ENCODE data around the gene OTULINL.

Gene OTULINL

GRCh38 chr5:14577079-14577725 lies 4.4 kb upstream of the OTULINL start:
- DNase-seq = no peak

DNA sequence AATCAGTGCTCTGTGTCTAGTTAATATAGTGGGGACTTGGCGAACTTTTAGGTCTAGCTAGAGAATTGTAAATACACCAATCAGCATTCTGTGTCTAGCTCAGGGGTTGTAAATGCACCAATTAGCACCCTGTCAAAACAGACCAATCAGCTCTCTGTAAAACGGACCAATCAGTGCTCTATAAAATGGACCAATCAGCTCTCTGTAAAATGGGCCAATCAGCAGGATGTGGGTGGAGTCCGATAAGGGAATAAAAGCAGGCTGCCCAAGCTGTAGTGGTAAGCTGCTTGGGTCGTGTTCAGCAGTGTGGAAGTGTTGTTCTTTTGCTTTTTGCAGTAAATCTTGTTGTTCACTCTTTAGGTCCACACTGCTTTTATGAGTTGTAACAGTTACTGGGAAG lies 3.6 kb upstream of the OTULINL start:
- DNase-seq = no peak

DNA sequence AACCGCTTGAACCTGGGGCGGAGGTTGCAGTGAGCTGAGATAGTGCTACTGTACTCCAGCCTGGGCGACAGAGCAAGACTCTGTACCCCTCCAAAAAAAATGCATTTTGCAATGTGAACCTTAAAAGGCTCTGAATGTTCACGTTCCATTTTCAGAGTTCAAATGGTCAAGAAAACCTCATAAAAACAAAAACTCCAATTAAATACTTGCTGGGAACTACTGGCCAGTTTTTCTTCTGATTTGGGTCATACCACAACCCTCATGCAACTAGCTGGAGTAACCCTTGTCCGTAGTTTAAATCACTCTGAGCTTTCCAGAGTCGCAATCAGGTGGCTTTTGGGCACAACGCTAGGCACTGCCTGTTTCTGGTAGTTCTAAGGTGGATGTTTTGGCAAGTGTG lies 2.3 kb upstream of the OTULINL start:
- DNase-seq = no peak

GRCh38 chr5:14579731-14580397 lies 1.7 kb upstream of the OTULINL start:
- DNase-seq = no peak

- DNase-seq = no peak
These were observed 1.1 kb upstream of the OTULINL start for GRCh38 chr5:14580398-14581034.

- peak; percentile 85 to 89 for DNase-seq
These were observed 552 bp downstream of the OTULINL start for GRCh38 chr5:14581891-14582796.

- no peak for DNase-seq
These were observed 1.2 kb downstream of the OTULINL start for GRCh38 chr5:14582797-14583137.

GRCh38 chr5:14584848-14585247 lies 3.3 kb downstream of the OTULINL start:
- DNase-seq = no peak

DNA sequence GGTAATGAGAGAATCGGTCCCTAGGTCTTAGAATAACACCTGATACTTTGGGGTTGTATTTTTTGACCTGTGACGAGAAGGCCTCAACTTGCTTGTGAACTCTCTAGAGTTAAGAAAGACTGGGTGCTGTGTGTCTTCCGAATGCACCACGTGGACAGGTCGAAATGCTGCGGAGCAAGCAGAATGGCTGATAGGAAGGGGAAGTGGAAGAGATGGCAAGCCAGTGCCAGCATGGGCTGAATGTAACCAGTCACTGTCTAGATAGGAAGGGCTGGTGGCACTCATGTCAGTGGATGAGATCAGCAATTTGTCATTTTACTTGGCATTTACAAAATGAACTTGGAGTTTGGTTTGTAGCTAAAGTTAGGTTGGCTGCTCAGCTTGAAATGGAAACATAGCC lies 5.6 kb downstream of the OTULINL start:
- DNase-seq = peak in 1 of 2 donors; percentile 45

GRCh38 chr5:14588145-14588544 lies 6.6 kb downstream of the OTULINL start:
- DNase-seq = no peak

- no peak for DNase-seq
These were observed 7.4 kb downstream of the OTULINL start for GRCh38 chr5:14588758-14589543.

DNA sequence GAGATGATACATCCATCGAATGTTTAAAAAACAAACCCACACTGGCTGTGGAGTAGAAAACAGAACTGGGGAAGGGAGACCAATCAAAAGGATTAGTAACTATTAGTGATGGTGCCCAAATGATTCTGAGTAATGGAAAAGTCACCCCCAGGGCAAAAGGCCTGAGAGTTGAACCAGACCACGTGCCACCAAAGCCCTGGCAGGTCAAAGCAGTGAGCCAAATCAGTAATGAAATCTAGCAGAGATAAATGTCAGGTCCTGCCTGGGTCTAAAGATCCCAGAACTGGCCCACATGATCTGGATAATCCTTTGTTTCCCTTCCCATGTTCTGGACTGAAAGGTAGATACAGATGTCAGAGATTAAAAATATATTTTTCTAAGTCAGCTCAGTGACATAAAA lies 9.4 kb downstream of the OTULINL start:
- no peak for DNase-seq

GRCh38 chr5:14591548-14591947 lies 10.0 kb downstream of the OTULINL start:
- no peak for DNase-seq

GRCh38 chr5:14593326-14594021 lies 11.9 kb downstream of the OTULINL start:
- peak in 1 of 2 donors; percentile 59 for DNase-seq

- peak in 1 of 2 donors; percentile 36 for DNase-seq
These were observed 12.9 kb downstream of the OTULINL start for GRCh38 chr5:14594378-14595074.

DNA sequence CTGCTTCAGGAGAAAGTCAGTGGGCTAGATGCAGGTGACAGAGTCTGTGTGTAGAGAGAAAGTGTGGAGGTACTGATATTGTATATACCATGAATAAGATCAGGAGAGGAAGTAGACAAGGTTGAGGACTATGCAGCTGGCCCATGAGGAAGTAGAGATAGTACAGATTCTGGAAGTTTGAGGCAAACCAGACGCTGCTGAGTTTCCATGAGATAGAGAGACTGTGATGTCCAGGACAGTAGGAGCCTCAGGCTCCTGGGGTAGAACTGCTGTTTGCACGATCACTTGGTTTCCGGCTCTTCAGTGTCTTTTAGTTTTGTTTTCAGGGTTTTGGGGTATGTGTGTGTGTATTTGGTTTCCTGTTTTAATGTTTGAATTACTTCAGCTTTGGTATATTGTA lies 13.6 kb downstream of the OTULINL start:
- DNase-seq = peak; percentile 43 to 72

GRCh38 chr5:14595891-14596290 lies 14.3 kb downstream of the OTULINL start:
- DNase-seq = no peak

GRCh38 chr5:14597080-14597479 lies 15.5 kb downstream of the OTULINL start:
- DNase-seq = no peak

DNA sequence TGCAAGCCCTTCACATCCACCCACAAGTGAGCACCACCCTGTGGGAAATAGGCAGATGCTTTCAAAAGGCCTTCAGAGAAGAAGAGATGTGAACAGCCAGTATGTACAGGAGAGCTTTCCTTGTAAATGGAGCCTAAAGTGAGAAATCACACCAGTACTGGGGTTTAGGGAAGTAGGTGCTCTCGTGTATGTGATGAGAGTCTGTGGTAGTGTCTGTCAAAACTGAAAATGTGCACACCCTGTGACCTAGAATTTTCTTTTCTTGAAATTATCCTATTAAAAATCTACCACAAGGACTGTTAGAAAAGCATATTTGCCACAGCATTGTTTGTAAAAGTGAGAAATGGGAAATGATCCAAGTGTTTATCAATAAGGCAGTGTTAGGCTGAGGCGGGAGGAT lies 16.6 kb downstream of the OTULINL start:
- no peak for DNase-seq

- no peak for DNase-seq
These were observed 18.0 kb downstream of the OTULINL start for GRCh38 chr5:14599476-14600127.

DNA sequence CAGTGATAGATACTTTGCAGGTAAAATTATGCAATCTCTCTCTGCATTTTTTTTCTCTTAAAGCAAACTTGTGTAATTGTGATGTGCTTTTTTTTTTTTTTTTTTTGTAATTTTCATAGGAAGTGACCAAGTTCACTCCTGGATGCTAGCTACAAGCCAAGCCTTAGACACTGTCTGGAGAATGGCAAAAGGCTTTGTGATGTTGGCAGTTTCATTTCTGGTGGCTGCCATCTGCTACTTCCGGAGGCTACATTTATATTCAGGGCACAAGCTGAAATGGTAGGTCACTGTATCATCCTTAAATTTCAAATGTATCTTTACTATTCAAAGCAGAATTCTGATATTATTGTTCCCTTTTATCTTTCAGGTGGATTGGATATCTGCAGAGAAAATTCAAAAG lies 19.3 kb downstream of the OTULINL start:
- DNase-seq = no peak
